DMS 273 (cell line): Measurements from ENCODE around the gene TM9SF2.

Source experiments
- DNase-seq: peaks from one replicate; lab custom pipeline; 2025; ENCODE audit not compliant: unreplicated experiment; lab: John Stamatoyannopoulos, UW

The TM9SF2 gene

DNA sequence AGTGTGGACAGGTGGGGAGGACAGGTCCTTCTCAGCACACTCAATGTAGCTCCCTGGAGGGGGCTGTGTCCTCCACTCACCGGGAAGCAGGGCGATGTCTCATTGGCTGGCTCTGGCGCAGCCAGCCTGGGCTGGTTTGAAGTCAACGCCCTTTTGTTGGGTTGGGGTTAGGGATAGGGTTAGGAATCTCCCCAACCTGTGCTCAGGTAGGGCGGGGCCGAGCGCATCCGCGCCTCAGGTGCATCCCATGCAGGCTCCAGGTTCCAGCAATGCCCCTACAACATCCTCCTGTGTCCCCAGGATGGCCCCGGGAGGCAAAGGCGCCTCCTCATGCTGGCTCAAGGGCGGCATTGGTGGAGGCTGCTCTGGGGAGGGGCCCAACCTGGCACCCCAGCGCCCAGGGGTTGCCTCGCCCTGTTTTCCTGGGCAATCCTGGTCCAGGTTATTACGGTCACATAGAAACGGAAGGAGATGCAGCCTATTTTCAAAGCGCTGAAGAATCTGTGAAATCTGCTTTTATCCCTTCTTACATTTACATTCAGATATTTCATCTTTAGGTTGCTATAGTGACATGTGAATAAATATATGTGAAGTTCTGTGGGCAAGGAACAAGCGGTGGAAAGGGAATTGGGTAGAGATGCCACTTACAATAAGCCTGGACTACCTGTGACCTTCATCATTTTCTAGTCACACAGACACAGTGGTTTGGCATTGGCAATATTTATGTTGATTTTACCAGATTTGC lies 74.3 kb downstream of the TM9SF2 start:
- no peak for DNase-seq

DNA sequence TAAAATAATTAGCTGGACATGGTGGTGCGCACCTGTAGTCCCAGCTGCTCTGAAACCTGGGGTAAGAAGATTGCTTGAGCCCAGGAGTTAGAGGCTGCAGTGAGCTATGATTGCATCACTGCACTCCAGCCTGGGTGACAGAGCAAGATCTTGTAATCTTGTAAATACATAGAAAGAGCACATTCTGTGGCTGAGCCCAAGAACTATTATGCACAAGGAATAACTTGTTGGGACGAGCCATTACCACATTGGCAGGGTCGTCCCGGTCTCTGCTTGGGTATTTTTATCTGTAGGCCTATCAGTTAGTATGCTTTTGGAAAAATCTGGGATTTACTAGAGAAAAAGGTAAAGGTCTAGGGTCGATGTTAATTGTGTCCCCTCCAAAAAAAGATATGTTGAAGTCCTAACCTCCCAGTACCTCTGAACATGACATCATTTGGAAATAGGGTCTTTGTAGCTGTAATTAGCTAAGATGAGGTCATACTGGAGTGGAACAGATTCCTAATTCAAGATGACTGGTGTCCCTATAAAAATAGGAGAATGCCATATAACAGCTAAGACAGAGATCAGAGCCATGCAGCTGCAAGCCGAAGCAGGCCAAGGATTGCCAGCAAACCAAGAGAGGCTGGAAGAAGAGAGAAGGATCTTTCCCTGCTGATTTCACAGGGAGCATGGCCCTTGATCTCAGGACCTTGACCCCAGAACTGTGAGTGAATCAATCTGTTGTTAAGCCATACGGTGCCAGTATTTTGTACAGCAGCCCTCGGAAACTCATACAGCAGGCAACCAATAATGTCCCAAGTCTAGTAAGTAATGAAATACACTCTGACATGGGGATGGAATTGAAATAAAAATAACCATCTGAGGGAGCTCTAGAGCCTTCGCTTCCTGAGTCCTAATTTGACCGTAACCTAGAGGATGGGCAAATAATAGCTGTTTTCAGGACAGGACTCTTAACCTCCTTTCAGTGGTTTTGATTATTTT lies 77.0 kb downstream of the TM9SF2 start:
- peak; percentile 8 for DNase-seq

DNA sequence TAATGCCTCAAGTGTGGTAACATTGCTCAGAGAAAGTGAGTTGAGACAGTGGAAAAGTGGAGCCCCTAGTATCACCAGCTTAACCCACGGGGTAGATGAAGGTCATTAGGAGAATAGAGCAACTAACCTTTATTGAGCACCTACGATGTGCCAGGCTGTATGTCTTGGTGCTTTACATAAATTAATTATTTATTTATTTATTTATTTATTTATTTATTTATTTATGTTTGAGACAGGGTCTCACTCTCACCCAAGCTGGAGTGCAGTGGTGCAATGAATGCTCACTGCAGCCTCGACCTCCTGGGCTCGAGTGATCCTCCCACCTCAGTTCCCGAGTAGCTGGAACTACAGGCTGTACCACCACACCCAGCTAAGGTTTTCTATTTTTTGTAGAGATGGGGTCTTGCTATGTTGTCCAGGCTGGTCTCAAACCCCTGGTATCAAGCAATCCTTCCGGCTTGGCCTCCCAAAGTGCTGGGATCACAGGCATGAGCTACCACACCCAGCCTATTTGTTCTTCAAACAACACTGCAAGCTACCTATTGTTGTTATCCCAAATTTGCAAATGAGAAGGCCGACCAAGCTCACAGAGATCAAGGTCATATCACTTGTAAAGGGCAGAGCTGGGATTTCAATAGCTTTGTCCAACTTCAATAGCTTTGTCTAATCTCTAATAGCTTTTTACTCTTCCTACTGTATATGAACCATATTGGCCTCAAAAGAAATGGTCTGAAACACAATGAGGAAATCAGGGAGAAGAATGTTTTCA lies 79.4 kb downstream of the TM9SF2 start:
- DNase-seq, result no peak

DNA sequence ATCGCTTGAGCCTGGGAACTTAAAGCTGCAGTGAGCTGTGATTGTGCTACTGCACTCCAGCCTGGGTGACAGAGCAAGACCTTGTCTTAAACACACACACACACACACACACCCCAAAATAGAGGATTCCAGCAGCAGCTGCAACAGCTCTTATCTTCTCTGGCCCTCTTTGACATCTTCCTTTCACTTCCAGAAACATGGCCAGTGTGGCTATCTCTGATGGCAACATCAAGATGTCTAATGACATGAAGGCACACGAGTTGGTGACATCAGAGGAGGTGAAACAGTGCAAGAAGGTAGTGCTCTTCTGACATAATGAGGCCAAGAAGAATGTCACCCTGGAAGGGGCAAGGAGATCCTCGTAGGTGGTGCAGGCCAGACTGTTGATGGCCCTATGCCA lies 81.2 kb downstream of the TM9SF2 start:
- no peak for DNase-seq

DNA sequence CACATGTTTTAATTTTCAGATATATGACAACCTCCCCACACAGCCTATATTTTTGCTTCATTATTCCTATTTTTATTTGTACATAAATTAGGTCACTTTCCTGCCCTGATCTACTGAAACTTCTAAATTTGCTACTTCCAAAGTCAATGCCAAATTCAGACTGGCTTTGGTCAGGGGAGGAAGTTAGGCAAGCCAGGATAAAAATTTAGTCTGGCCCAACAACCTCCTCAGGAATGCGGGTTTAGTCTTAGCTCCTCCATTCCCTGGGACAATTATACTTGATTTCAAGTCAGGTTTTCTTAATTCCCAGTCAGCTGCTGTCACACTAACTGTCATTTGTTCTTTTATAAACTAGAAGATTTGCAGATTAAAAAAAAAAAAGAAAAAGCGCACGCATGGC lies 84.3 kb downstream of the TM9SF2 start:
- DNase-seq, result no peak

DNA sequence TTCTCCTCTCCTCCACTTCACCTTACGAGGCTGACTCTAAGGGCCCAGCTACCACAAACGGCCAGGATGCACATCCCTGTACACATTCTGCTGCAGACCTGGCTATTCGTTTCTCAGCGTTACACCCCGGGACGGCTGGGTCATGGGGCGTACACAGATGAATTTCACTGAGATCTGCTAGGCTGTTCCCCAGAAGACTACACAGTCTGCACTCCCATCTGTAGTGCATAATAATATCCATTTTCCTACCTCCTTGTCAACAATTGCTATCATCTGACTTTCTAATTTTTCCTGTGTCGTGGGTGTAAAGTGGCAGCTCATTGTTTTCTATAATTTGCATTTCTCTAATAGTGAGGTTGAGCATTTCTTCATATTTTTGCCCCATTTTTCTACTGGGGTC lies 85.7 kb downstream of the TM9SF2 start:
- DNase-seq, result no peak

DNA sequence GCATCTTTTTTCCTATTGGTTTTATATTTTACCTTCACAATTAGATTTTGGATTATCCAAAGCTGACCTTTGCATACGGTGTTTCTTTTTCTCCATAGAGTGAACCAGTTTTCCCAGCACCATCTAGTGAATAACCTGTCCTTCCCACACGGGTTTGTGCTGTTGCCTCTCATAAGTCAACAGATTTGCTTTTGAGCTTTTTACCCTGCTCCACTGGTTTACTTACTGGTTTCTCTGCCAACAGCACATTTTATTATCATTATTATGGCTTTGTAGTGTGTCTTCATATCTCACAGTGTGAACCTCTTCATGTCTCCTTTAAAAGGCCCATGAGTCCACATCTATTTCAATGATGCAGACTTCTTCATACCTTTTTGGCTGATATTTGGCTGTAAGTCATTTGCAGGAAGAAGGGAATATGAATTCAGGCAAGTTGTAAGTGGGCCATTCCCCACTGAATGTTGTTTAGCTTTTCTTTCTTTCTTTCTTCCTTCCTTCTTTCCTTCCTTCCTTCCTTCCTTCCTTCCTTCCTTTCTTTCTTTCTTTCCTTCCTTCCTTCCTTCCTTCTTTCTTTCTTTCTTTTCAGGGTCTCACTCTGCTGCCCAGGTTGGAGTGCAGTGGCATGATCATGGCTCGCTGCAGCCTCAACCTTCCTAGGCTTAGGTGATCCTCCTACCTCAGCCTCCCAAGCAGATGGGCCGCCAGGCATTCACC lies 86.8 kb downstream of the TM9SF2 start:
- no peak for DNase-seq

DNA sequence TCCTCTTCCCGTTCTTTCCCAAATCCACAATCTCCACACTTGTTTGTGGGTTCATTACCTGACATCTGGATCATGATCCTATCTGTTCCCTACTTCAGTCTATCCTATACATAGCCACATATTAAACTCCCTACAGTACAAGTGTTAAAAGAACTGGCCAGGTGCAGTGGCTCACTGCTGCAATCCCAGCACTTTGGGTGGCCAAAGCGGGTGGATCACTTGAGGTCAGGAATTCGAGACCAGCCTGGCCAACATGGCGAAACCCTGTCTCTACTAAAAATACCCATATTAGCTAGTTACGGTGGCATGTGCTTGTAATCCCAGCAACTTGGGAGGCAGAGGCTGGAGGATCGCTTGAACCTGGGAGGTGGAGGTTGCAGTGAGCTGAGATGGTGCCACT lies 88.3 kb downstream of the TM9SF2 start:
- no peak for DNase-seq

DNA sequence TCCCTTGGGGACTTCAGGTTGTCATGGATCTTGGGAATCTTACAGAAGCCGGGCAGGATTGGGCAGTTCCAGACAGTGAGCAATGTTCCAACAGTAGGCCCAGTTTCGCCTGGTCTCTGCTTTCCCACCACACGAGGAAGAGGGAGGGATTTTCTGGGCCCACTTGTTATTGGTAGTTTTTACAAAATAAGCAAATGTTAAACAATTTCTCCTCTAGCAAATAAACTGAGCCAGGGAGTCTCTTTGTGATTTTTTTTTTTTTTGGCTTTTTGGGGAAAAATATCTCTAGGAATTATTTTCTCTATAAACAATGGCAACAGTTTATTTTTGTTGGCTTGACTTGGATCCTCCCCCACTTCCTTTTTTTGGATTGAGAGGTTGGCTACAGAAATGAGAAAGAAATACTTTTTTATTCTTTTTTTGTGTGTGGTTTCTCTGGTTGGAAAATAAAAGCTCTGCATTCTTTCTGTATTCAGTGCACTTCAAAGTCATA lies 89.3 kb downstream of the TM9SF2 start:
- DNase-seq, result no peak

DNA sequence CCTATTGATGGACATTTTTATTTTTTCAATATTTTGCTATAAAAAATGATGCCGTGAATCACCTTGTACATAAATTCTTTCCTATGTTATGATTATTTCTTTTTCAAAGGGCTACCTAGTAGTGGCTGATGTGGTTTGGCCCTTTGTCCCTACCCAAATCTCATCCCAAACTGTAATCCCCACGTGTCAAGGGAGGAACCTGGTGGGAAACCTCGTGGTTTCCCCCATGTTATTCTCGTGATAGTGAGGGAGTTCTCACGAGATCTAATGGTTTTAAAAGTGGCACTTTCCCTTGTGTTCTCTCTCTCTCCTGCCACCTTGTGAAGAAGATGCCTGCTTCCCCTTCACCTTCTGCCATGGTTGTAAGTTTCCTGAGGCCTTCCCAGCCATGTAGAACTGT lies 94.9 kb downstream of the TM9SF2 start:
- DNase-seq, result no peak

DNA sequence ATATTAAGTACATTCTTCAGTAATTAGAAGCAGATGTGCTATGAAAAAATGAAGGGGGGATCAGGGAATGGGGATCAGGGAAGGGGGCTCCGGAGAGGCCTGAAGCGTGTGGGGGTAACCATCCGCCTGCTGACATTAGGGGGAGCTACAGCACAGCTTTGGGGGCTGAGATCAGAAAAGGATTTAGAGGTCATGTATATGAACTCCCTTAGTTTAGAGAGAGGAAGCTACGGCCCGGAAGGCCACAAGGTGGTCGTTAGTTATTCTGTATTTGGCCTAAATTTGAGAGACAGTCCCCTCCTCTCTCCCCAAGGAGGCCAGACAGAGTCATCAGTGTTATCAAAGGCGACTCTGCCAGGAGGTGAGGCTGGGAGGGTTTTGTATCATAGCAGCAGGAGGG lies 99.0 kb downstream of the TM9SF2 start:
- peak; percentile 17 for DNase-seq

DNA sequence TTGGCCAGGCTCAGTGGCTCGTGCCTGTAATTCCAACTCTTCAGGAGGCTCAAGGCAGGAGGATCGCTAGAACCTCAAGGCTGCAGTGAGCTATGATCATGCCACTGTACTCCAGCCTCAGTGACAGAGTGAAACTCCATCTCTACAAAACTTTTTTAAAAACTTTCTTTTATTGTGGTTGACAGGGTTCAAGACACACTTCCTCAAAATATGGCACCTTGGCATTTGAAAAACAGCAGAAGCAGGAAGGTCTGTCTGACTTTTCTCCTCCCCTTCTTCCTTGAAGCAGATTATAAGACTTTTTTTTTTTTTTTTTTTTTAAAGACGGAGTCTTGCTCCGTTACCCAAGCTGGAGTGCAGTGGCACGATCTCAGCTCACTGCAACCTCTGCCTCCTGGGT lies 100.3 kb downstream of the TM9SF2 start:
- DNase-seq, result no peak

DNA sequence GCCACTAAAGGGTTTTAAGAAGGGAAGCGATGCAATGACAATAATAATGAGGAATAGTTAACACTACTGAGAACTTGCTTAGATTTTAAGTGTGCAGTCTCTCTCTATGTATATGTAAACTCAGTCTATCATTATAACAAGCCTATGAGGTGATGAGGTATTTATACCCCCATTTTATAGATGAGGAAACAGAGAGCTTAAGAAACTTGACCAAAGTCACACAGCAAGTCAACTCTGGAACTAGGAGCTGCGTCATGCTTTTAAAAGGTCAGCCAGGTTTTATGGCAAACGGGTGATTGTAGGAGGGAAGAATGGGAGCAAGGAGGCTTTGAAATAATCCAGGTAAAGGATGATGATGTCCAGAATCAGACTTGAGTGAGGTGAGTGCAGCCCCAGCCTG lies 103.4 kb downstream of the TM9SF2 start:
- no peak for DNase-seq

DNA sequence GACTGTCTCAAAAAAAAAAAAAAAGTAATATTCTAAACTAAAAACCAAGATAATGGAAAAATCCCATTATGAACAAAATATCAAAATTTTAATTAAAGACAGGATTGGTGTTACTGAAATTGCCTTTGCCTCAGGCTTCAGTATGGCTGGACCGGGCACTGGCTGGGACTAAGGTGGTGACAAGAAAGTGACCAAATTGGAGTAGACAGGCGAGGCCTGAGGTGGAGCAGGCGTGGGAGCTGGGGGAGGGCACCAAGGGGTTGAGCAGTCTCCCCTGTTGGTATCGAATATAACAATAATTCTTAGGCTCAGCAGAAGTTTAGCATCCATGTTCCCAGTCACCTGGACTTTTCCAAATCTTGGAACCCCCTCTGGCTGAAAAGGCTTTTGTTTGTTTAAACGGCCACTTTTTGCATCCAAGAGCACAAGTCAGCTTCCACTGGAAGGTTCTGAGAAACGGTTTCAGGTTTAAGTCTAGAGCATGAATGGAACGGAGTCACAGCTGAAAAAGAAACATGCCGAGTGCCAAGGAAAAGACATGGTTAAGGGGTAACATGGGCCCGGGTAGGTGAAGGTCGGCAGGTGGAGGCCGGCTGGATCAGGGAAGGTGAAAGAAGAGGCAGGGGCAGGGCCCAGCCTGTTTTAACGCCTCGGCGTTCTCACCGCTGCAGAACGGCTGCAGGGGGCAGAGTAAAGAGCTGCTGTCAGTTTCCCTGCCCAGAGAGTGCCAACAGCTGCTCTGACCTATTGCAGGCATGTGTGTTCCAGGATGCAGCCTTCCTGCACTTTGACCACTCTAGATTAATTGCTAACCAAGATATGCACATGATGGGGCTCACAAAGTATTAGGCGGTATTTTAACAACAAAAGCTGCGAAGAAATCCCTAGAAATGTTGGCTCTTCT lies 104.4 kb downstream of the TM9SF2 start:
- peak; percentile 68 for DNase-seq

DNA sequence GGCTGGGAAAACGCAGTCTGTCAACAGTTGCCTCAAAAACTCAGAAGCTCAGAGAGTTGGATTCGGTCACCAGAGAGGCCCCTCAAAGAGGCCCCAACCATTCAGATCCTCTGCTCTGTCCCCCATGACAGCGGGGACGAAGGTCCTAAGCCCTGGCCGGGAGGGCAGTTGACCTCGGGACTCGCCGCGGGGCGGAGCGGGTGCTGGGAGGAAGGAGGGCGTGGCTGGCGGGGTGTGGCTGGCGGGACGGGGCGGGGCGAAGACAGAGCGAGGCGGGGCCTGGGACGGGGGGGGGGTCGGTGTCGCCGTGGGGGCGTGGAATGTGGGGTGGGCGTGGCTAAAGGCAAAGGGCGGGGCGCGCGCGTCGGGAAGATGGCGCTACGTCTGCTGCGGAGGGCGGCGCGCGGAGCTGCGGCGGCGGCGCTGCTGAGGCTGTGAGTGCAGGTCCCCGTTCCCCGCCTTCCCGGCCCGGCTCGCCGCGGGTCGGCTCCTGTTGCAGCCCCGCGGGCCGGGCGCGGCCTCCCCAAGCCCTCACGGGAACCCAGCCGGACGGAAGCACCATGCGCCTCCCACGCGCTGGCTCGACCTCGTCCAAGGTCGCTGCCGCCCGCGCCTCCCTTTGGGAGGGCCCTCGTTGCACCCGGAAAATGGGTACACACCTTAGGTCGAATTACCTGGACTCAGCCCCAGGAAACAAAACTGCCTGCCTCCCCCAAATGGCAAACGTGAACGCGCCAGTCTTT lies 105.2 kb downstream of the TM9SF2 start, which contains the start of gene CLYBL:
Gene CLYBL (plus strand): TSS at position 367 of the 743 bp plus-strand sequence.
- peak; percentile 86 for DNase-seq

DNA sequence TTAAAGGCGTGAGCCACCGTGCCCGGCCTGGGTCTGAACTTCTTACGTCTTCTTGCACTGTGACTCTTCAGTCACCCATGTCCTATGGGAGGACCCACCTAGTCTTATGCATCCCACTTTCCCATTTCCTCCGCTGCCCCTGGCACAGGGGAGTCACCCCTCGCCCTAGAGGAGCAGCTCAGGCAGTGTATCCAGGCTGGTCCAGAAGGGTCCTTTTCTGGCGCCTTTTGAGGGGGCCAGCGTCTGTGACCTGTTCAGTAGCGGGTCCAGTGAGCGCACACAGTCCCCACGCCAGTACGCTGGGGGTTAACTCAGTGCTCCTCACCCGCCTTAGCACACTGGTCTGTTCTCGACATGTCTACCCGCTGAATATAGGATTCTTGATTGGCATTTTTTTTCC lies 107.1 kb downstream of the TM9SF2 start:
- DNase-seq, result no peak

DNA sequence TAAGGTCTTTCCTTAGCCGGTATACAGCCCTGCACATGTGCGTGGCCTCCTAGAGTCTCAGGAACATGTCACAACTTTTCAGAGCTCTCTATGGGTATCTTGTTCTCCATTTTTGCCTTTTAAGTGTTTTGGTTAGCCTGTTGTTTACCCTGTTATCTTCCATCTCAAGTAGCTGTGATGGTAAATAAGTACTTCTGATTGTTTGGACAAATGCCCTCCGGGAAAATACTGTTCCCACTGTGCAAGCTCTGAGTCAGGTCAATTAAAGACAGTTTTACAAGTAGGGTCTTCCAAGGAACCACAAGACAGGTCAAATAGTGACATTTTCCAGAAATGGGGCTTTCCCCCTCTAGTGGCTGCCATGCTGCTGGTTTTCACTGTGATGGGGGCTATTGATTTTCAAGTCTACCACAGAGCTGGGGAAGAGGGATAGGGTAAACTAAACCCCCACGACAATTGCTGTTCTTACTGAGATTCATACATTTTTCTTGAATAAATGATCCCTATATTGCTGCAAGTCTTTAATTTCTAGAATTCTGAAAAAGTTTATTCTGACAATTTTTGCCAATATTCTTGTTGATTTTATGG lies 109.5 kb downstream of the TM9SF2 start:
- DNase-seq, result no peak
